HepG2 (cell line): ENCODE results near the gene SEPHS1. TPM values are rescaled to one million over a fixed set of nuclear protein-coding genes. Genes with fewer than 3 reads are reported as not detected.

ENCODE experiments used
- KDM3A ChIP-seq: IDR thresholded peaks from 2 replicates; pipeline ENCODE4 v1.6.1; 2018; ENCODE audit warnings: low read depth, missing compliant biosample characterization
- KLF13 ChIP-seq: sonication (generic); formaldehyde crosslinking; IDR thresholded peaks from 2 replicates; pipeline ENCODE4 v1.4.0; 2020; ENCODE audit warnings: mild to moderate bottlenecking, missing genetic modification reagents
- RFXANK ChIP-seq: IDR thresholded peaks from 2 replicates; pipeline ENCODE4 v1.6.1; 2016
- SP140L ChIP-seq: sonication (generic); formaldehyde crosslinking; IDR thresholded peaks from 2 replicates; pipeline ENCODE4 v1.4.0; 2020; ENCODE audit warnings: missing genetic modification reagents, borderline replicate concordance
- XBP1 ChIP-seq: sonication (generic); formaldehyde crosslinking; IDR thresholded peaks from 2 replicates; pipeline ENCODE4 v1.5.0; 2020; ENCODE audit warnings: missing genetic modification reagents
- ZNF230 ChIP-seq: sonication (generic); formaldehyde crosslinking; IDR thresholded peaks from 2 replicates; pipeline ENCODE4 v1.4.0; 2020; ENCODE audit warnings: mild to moderate bottlenecking, missing genetic modification reagents
- ZNF234 ChIP-seq: sonication (generic); formaldehyde crosslinking; conservative IDR thresholded peaks from 2 replicates; pipeline ENCODE4 v1.5.1; 2020; ENCODE audit warnings: mild to moderate bottlenecking, missing genetic modification reagents
- ZNF543 ChIP-seq: sonication (generic); formaldehyde crosslinking; IDR thresholded peaks from 2 replicates; pipeline ENCODE4 v1.4.0; 2020; ENCODE audit warnings: mild to moderate bottlenecking, missing genetic modification reagents
- polyA plus RNA-seq, 8 experiments: library from polyadenylated mRNA; depleted of rRNA in 3 of 8; stranded (reverse) in 7 of 8; unstranded in 1 of 8; fragments of >200 nt; fragmentation: Illumina TruSeq in 4 of 8; extraction: Trizol in 4 of 8; gene quantifications; 2 replicates each; pipeline versions ENCODE4 v1.2.1 to v1.2.3, GENCODE V29; 2011 to 2016; ENCODE audit warnings: low read depth in 4 of 8, missing spikeins in 1 of 8, mixed read lengths in 1 of 8; ENCODE audit not compliant: insufficient read depth in 1 of 8
- total RNA-seq, 5 experiments: library from RNA; depleted of rRNA; stranded (reverse); fragments of >200 nt; fragmentation: Illumina TruSeq; extraction: Trizol; gene quantifications; 2 replicates each; pipeline ENCODE4 v1.2.3, GENCODE V29; 2016; ENCODE audit warnings: low read depth in 1 of 5
- TF ChIP-seq, protein P1 (sequence below): sonication (generic); formaldehyde crosslinking; IDR thresholded peaks from 2 replicates; pipeline ENCODE4 v1.5.1; 2020; ENCODE audit warnings: mild to moderate bottlenecking, missing genetic modification reagents, borderline replicate concordance
- TF ChIP-seq, protein P2 (sequence below): sonication (generic); formaldehyde crosslinking; IDR thresholded peaks from 2 replicates; pipeline ENCODE4 v1.4.0; 2020; ENCODE audit warnings: missing genetic modification reagents
- TF ChIP-seq, protein P3 (sequence below): fragments of 450-650 bp; IDR thresholded peaks from 2 replicates; pipeline ENCODE4 v1.6.1; 2017

SEPHS1 gene
- total and polyA plus RNA-seq, 2 of the 13 experiments (the other 11 are each of a cell fraction or from before 2014, with no cell fraction given) = 57.8 to 61.5 TPM

- TF ChIP-seq, protein P1, sequence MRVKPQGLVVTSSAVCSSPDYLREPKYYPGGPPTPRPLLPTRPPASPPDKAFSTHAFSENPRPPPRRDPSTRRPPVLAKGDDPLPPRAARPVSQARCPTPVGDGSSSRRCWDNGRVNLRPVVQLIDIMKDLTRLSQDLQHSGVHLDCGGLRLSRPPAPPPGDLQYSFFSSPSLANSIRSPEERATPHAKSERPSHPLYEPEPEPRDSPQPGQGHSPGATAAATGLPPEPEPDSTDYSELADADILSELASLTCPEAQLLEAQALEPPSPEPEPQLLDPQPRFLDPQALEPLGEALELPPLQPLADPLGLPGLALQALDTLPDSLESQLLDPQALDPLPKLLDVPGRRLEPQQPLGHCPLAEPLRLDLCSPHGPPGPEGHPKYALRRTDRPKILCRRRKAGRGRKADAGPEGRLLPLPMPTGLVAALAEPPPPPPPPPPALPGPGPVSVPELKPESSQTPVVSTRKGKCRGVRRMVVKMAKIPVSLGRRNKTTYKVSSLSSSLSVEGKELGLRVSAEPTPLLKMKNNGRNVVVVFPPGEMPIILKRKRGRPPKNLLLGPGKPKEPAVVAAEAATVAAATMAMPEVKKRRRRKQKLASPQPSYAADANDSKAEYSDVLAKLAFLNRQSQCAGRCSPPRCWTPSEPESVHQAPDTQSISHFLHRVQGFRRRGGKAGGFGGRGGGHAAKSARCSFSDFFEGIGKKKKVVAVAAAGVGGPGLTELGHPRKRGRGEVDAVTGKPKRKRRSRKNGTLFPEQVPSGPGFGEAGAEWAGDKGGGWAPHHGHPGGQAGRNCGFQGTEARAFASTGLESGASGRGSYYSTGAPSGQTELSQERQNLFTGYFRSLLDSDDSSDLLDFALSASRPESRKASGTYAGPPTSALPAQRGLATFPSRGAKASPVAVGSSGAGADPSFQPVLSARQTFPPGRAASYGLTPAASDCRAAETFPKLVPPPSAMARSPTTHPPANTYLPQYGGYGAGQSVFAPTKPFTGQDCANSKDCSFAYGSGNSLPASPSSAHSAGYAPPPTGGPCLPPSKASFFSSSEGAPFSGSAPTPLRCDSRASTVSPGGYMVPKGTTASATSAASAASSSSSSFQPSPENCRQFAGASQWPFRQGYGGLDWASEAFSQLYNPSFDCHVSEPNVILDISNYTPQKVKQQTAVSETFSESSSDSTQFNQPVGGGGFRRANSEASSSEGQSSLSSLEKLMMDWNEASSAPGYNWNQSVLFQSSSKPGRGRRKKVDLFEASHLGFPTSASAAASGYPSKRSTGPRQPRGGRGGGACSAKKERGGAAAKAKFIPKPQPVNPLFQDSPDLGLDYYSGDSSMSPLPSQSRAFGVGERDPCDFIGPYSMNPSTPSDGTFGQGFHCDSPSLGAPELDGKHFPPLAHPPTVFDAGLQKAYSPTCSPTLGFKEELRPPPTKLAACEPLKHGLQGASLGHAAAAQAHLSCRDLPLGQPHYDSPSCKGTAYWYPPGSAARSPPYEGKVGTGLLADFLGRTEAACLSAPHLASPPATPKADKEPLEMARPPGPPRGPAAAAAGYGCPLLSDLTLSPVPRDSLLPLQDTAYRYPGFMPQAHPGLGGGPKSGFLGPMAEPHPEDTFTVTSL (CRISPR knock-in tag) = 0 out of 2 replicates have a peak, but pooled peaks have one; percentile 72
- TF ChIP-seq, protein P2, sequence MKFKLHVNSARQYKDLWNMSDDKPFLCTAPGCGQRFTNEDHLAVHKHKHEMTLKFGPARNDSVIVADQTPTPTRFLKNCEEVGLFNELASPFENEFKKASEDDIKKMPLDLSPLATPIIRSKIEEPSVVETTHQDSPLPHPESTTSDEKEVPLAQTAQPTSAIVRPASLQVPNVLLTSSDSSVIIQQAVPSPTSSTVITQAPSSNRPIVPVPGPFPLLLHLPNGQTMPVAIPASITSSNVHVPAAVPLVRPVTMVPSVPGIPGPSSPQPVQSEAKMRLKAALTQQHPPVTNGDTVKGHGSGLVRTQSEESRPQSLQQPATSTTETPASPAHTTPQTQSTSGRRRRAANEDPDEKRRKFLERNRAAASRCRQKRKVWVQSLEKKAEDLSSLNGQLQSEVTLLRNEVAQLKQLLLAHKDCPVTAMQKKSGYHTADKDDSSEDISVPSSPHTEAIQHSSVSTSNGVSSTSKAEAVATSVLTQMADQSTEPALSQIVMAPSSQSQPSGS = peak; percentile 12; the same call in 1 of the 2 replicates
- TF ChIP-seq SP140L (CRISPR knock-in tag) = no peak
- no peak for TF ChIP-seq KLF13
- TF ChIP-seq, protein P3, sequence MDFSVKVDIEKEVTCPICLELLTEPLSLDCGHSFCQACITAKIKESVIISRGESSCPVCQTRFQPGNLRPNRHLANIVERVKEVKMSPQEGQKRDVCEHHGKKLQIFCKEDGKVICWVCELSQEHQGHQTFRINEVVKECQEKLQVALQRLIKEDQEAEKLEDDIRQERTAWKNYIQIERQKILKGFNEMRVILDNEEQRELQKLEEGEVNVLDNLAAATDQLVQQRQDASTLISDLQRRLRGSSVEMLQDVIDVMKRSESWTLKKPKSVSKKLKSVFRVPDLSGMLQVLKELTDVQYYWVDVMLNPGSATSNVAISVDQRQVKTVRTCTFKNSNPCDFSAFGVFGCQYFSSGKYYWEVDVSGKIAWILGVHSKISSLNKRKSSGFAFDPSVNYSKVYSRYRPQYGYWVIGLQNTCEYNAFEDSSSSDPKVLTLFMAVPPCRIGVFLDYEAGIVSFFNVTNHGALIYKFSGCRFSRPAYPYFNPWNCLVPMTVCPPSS = no peak
- no peak for TF ChIP-seq ZNF234 (CRISPR knock-in tag)
- TF ChIP-seq ZNF230 (CRISPR knock-in tag) = peak; percentile 16
- TF ChIP-seq ZNF543 = no peak
- TF ChIP-seq XBP1 = no peak
- TF ChIP-seq KDM3A = 0 out of 2 replicates have a peak, but pooled peaks have one; percentile 25
- no peak for TF ChIP-seq RFXANK (CRISPR knock-in tag)
Measured at GRCh38 chr10:13299437-13300287, 48.4 kb downstream of the SEPHS1 start, which contains the start of gene PHYH (continued).
